ENCODE measurements around the gene NOTCH1.

Gene NOTCH1

DNA sequence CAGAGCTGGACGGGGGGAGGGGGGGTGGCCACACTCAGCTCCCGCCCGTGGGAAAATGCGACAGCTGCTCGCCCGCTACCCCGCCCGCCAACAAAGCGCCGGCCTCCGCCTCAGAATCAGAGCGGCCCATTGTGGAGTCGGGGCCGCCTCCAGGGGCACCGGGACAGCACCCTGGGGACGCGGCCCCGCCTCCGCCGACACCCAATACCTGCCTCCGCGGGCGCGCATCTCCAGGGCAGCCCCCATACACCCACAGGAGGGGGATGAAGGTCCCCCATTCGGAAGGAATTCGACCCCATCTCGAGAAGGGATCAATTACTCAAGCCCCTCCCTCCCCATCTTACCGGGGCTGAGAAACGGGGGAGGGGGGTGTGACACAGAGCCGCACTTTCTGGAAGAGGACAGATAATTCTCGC is 1.3 kb downstream of the NOTCH1 start:
- peak; percentile 57 for DNase-seq

DNA sequence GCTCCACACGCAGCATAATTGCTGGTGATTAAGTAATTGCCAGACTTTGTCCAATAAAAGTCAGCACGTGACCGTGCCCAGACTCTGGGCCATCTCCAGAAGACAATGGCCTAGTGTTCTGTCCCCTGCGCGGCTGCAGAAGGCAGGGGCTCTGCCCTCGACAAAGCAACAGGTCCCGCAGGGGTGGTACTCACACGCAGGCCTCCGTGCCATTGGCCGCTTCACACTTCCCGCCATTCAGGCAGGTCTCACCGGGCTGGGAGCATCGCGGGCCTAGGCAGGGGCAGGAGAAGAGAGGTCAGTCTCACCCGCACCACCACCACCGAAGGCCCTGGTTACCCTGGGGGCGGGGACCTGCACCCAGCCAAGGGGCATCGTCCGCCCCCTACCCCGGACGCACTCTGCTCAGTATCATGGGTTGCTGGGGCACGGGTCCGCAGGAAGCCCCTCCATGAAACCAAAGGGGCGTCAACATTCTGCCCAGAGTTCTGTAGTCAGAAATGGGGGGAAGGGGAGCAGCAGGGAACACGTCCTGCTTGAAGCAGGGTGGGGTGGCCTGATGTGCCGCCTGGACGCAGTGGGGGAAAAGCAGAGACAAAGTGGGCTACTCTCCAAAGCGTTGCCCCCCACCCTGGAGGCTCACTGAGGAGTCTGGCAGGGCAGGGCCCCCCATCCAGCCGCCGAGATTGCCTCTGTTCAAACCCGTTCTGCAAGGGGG is 1.9 kb downstream of the NOTCH1 start:
- DNase-seq, result no peak

DNA sequence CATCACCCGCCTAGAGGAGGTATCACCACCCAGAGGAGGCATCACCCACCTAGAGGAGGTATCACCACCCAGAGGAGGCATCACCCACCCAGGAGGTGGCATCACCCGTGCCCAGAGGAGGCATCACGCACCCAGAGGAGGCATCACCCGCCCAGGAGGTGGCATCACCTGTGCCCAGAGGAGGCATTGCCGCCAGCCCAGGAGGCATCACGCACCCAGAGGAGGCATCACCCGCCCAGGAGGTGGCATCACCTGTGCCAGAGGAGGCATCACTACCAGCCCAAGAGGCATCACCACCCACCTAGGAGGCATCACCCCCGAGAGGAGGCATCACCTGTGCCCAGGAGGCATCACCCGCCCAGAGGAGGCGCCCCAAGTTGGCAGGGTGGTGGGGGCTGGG is 2.6 kb downstream of the NOTCH1 start:
- DNase-seq, result no peak

DNA sequence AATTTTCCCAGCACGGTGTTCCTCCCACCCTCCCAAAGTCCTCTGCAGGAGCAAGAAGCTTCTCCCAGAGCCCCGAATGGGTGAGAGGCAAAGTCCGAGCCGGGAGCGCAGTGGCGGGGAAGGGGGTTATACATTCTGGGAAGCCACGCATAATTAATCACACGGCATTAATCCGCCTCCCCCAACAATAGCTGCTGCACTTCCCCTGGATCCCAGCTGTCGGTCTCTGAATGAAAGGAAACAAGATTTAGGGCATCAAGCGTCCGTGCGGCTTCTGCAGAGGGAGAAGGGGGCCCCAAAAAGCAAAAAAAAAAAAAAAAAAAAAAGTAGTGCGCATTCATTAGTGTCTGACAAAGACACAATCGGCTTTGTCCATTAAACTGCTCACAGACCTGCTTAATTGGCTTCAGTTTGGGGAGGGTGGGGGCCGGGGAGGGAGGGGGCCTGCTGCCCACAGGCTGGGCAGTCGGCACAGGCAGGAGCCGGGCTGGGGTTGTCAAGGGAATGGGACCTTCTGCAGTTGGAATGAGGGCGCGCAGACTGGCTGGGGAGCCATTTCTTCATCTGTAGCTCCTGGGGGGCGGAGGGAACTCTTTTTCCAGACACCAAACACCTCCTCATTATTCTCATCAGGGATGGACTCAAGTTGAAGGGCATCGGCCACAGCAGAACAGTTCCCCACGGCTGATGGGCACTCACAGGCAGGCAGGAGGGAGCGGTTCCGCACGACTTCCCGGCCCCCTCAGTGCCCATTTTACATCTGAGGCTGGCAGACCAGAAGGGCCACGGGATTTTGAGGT is 3.4 kb downstream of the NOTCH1 start:
- DNase-seq, result no peak

DNA sequence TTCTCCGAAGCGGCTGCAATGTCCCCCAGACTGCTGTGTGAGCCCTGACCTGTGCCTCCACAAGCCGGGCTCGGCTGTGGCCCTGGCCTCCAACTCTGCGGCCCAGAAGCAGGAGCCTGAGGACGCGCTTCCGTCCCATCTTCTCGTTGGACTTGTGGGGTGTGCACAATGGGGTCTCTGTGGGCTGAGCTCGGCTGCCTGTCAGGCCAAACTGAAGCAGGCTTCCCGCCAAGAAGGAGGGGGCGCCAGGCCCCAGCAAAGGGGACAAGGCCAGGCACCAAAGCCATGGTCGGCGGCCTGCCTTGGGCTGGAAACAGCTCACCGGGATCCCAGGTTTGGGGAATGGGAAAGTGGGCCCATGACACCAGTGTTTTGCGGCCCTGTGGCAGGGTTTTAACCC is 4.1 kb downstream of the NOTCH1 start:
- DNase-seq, result no peak

DNA sequence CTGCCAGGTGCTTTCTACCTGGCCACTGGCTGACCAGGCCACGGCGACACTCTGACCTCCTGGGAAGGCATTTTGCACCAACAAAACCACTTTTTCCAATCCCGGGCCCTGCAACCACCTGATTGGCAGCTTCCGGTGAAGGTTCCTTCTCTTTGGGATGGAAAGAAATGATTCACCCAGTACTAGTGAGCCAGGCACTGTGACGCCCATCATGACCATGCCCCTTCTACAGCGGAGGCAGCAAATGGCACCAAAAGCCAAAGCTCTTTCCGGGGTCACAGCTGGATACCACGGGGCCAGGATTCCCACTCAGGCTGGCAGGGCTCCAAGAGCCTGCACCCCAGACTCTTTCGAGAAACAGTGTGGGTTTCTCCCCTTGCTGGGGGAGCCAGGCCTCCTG is 4.7 kb downstream of the NOTCH1 start:
- DNase-seq, result no peak

DNA sequence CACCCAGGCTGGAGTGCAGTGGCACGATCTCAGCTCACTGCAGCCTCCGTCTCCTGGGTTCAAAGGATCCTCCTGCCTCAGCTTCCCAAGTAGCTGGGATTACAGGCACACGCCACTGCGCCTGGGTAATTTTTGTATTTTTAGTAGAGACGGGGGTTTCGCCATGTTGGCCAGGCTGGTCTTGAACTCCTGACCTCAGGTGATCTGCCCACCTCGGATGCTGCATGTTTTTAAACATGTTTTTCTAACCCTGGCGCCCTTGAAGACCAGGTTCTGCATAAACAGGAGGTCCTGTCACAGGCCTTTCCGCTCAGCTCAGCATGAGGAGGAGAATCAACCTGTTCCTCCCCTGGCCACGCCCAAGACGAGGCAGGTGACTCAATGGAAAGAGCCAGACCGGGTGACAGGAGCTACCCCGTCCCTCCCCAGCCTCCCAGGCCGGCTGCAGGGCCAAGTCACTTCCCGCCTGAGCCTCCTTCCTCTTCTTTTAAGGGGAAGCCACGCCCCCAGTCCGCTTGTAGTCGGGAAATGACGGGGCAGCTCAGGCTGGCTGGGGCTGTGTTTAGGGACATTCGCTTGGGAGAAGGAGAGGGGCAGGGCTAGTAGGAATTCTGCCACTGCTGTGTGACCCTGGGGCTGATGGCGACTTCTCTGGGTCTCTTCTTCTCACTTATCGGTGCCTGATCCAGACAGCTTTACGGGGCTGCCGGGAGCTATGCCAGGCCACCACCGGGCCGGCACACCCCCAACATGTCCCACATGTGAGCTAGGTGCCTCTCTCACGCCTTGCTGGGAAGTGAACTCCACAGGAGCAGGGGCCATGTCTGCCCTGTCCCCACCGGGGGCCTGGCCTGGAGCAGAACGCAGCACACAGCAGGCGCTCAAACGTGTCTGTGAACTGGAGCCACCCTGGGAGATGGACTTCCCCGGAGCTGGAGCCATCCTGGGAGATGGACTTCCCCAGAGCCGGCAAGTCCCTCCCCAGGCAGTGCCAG is 6.1 kb downstream of the NOTCH1 start:
- DNase-seq, result peak; percentile 92

DNA sequence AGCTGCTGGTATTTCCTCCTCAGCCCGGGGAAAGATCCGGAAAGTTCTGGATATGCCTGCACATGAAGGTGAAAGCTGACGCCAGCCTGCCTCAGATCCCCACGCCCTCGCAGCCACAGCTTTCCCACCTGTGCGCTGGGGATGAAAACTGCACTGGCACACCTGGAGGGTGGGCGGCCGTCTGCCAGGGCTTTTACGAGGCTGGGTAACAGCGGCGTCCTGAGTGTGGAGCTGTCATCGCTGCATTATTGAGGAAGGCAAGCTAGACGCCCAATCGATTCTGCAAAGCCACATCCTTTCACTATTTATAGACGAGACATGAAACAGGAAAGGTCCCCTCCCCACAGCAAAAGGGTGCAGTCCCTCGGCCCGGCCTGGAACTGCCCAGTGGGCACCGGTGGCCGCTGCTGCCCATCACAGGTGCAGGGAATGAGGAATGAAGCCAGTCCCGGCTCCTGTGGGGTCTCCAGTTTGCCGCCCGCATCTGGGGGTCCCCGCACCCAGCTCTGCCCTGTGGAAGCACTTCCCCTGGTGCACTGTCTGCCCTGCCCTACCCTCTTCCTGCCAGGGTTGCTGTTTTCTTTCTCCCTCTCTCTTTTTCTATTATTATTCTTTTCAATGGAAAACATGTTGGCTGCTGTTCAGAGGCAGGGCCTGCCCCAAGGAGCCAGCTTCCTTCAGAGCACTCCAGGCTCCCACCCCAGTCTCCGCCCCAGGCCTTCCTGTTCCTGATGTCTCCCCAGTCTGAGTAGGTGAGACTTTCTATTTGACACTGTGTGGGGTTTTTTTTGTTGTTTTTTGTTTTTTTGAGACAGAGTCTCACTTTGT is 7.0 kb downstream of the NOTCH1 start:
- DNase-seq, result peak; percentile 55

DNA sequence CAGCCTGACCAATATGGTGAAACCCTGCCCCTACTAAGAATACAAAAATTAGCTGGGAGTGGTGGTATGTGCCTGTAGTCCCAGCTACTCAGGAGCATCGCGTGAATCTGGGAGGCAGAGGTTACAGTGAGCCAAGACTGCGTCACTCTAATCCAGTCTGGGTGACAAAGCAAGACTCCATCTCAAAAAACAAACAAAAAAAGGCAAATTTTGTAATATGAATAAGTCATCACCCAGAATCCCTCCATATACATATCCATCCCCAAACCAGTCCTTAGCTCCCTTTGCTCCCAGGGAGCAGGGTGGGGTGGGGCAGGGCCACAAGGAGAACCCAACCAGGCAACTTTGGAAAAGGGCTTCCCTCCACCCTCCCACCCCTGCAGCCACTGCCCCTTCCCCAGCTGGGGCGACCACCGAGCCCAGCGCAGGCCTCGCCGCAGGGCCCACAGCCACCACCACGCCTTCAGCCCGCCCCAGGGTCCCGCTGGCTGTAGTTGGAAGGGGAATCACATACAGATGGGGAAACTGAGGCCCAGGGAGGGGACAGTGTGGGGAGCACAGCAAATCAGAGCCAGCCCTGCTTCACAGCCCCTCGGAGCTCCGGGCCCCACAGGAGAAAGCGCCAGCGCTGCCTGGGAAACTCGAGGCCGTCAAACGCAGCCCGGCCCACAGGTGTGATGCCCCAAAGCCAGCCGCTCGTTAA is 7.8 kb downstream of the NOTCH1 start:
- DNase-seq, result no peak

DNA sequence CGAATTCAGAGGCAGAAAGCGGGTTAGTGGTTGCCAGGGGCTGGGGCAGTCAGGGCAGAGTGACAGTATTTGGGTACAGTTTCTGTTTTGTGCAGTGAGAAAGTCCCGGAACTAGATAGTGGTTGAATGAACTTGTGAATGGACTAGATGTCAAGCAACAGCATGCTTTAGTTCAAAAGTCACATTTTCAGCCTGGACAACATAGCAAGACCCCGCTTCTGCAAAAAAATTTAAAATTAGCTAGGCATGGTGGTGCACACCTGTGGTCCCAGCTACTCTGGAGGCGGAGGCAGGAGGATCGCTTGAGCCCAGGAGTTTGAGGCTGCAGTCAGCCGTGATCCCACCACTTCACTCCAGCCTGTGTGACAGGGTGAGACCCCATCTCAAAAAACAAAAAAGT is 8.4 kb downstream of the NOTCH1 start:
- DNase-seq, result no peak

DNA sequence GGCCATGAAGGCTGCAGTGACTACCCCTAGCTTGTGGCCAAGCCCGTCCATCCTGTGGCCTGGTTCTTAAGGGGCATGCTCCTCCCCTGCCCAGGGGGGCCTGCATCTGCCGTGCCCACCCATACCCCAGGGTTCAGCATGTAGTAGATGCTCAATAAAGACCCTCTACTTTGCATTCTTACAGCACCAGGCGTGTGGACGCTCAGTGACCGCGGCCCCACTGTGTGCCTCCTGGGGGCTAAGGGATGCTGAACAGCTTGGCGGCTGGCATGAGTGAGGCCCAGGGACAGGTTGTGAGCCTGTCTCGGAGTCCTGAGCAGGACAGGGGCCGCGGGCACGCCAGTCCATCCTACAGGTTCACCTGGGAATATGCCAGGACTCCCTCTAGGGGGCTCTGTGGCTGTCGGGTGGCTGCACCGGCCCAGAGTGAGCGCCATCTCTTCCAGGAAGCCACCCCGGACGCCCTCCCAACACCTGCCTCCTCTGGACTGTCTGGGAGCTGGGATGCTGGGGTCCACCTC is 9.1 kb downstream of the NOTCH1 start:
- DNase-seq, result no peak

DNA sequence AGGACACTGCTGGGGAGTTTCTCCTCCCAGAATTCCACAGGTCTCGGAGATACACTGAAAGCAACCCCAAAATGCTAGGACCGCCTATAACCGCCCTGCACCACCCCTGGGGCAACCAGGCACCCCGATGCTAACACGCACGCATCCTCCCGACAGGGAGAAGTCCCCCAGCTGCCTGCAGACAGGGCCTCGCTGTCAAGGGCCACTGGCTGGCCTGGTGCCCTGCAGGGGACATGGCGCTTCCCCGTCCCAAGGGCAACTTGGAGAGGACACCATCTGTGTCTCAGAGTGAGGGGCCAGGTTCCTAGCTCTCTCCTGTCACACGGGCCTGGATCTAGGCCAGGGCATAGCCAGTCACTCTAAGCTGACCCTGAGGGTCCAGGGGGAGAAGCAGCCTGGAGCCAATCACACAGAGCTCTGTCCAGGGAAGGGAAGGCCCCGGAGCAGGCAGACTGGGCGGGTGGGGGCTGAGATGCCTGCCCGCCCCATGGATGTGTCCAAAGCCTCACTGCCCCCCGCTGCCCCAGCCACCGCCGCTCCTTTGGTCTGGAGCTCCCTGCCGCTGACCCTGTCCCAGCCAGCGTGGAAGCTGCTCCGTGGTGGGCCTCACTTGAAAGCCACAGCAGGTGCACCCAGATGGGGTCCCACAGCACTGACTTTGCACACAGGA is 9.7 kb downstream of the NOTCH1 start:
- DNase-seq, result no peak

DNA sequence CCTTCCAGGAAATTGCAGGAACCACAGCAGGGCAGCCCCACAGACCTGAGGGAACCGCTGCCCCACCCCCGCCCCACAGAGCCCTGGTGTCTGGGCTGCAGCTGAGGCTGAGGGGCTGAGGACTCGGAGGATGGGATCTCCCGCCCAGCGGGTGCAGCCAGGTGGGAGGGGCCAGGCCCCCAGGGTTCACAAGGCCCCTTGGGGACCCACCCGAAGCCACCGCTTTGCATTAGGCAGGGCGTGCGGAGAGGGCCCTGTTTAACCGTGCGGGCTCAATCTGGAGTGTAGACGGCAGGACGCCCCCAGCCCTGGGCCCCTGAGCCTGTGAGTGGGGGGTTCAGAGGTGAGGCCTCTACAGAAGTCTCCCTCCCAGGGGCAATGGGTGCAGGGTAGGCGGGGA is 10.8 kb downstream of the NOTCH1 start:
- DNase-seq, result no peak

DNA sequence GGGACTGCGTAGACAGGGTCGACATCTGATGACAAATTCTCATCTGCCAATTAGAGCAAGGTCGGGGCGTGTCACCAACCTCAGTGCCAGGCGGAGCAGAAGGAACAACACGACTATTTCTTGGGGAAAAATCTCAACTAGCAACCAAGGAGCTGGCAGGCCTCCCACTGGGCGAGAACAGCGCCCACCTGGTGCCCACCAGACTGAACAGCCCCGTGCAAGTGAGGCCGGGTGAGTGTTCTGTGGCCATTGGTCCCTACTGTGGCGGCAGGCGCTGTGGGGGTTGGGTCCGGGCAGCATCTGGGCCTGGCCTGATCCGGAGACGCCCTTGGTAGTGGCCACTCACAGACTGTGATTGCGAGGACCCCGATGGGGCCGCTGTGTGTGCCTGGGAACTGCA is 11.5 kb downstream of the NOTCH1 start:
- no peak for DNase-seq

DNA sequence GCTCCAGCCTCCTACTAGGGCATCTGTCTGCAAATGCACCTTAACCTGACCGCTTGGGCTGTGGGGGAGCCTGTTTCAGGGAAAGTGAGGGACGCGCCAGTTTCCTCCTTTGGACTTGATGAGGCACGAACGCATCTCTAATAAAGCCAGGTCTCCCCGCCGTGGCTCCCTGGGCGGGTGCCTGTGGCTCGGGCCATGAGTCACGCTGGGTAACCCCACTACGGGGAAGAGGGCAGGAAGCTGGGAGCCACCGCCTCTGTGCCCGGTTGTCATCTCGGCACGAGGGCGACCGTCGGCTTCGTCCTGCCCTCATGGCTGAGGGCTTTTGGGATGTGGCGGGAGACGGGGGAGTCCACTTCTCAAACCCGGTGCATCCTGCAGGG is 12.1 kb downstream of the NOTCH1 start:
- DNase-seq, result peak; percentile 83

DNA sequence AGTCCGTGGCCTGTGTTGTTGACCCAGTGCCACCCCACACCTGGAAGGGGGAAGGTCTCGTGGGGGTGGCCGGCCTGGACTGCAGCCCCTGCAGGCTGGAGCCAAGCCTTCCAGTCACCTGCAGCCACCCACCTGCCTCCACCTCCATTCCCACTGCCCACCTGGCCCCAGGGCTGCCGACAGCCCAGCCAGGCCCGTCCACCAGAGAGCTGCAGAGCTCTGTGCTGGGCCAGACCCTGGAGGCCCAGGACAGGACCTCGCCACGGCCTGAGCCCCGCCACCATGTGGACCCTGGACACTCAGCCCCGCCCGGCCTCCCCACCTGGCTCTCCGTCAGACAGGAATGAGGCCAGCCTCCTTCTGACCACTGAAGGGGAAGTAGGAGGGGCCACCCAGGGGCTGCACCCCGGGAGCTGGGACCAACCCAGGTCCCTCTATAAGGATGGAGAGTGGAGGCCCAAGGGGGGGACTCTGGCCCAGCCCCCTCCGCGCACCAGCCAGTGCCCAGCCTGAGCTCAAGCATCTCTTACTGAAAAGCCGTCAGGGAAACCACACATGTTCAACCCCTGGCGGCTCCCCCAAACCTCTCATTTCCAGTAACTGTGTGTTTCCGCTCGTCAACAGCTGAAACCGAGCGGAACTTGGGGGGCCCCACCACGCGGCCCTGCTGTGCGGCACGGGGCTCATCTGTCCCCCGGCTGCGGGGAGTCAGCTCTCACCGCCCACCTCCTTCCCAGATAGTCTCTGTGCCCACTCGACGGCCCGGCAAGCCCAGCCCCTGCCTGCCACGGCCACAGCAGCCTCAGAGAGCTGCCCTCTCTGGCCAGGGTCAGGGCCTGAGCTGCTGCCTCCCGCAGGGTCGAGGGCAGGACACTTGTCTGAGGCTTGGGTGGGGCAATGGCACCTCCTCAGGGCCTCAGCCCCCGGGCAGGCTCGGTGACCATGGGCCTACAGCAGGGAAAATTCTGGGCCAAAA is 12.8 kb downstream of the NOTCH1 start:
- DNase-seq, result peak; percentile 46

DNA sequence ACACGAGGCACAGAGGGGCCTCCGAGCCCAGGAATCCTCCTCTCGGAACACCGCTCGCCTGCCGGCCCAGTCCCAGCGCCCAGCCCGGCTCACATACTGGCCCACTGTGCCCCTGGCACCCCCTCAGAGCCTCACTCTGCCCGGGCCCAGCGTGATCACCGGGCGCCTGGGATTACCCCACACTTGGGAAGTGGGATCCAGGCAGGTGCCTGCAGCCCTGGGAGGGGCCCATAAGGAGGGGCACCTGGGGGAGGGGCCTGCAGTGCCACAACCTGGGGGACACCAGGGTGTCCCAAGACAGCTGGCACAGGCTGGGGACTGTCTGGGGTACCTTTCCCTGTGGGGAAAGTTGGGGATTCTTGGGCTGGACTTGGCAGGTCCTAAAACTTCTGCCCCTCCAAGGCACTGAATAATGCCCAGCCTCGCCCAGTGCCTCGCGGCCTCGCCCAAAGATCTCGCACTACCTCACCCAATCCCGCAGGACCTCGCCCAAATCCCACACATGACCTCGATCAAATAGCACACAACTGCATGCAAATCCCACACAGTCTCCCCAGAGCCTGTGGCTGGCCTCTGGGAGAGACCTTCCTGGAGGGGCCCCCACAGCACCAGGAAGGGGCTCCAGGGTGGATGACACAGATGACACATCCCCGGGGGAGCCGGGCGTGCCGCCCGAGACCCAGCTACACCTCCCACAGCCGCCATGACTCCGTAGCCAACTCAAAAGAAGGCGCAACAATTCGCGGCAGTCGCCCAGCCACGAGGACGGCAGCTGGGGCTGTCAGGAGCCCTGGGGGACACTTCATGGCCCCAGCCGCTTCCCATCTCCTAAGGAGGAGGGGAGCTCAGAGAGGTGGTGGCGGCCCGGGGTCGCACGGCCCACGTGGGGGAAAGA is 13.7 kb downstream of the NOTCH1 start:
- no peak for DNase-seq

DNA sequence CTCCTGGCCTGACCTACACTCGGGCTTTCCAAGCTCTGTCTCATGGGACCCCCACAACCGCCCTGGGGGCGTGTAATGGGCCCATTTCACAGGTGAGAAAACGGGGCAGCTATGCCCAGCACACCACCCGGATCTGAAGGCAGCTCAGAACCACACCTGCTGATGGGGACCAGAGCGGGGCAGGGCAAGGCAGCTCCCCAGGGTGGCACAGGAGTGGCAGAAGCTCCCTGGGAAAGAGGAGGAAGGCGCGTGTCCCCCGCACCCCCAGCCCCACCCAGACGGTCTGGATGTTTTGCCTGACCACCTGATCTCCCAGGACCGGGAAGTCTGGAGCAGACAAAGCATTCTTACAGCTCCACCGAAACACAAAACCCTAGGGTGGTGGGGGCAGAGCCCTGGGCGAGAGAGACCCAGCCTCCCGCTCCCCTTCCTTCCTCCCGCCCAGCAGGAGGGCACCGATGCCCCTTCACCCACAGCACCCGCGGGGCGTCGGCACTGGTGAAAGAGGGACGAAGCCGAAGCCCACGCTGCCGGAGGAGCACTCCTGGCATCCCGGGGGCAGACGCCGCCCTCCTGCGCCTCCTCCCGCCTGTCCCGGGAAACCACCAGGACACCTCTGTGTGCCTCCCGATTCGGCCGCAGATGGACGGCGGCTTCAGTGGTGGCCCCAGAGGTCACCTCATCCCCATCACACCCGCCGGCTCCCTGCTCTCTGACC is 14.5 kb downstream of the NOTCH1 start:
- no peak for DNase-seq

Measured in CD4-positive, alpha-beta T cell treated with Interleukin-15 for 1 hour (primary cell).